Right lobe of liver (tissue), 4 donors: ENCODE data around the gene SRCIN1.

Source experiments
- CTCF ChIP-seq, 4 donors: fragments of 200-600 bp in 3 of 4; fragments of 450-650 bp in 1 of 4; IDR thresholded peaks; one replicate each; pipeline versions ENCODE4 v1.5.1 to v1.8.0; 2016 to 2022; ENCODE audit warnings: antibody characterized with exemption in 4 of 4, mild to moderate bottlenecking in 2 of 4
- POLR2A ChIP-seq: fragments of 450-650 bp; IDR thresholded peaks from one replicate; pipeline ENCODE4 v1.6.1; 2017; ENCODE audit warnings: antibody characterized with exemption, mild to moderate bottlenecking
- donor health status: DM: no; HTN: no; CAD: no.
- donor health status: DM: no; HTN: no; CAD: no.
- donor health status: DM: no; HTN: yes; CAD: no.

- no peak for TF ChIP-seq CTCF (IDR thresholded peaks at IDR 0.05)
- no peak for TF ChIP-seq POLR2A
These were observed 71.3 kb downstream of the SRCIN1 start for GRCh38 chr17:38534498-38534885.
